Endodermal cell (in vitro differentiated cells): ENCODE results near the gene CDH15. TPM values are rescaled to one million over a fixed set of nuclear protein-coding genes. Genes with fewer than 3 reads are reported as not detected.
"Not testable (repeated sequence)": the region's sequence is repeated elsewhere in the genome, so short reads cannot be mapped to it uniquely, and the experiment has no call there.

Experiments
- DNase-seq: peaks from one replicate; pipeline ENCODE4 v3.0.0-alpha.2; 2017
- H3K27ac ChIP-seq: 2 replicates; pipeline ENCODE4 v1.5.1; 2013; ENCODE audit warnings: mild to moderate bottlenecking, low read depth, low read length, moderate library complexity
- H3K27me3 ChIP-seq: 2 replicates; pipeline ENCODE4 v1.6.1; 2013; ENCODE audit warnings: mild to moderate bottlenecking, low read length, moderate library complexity; ENCODE audit not compliant: insufficient read depth, control insufficient read depth, poor library complexity, severe bottlenecking
- H3K36me3 ChIP-seq: 2 replicates; pipeline ENCODE4 v1.7.0; 2013; ENCODE audit warnings: mild to moderate bottlenecking, low read length, moderate library complexity; ENCODE audit not compliant: control insufficient read depth, insufficient read depth
- H3K4me1 ChIP-seq: one replicate; pipeline ENCODE4 v1.7.0; 2013; ENCODE audit warnings: low read length; ENCODE audit not compliant: control insufficient read depth, insufficient read depth
- H3K4me3 ChIP-seq: 2 replicates; pipeline ENCODE4 v1.5.1; 2013; ENCODE audit warnings: mild to moderate bottlenecking, low read length, moderate library complexity
- H3K9ac ChIP-seq: 2 replicates; pipeline ENCODE4 v1.6.1; 2013; ENCODE audit warnings: mild to moderate bottlenecking, low read length, moderate library complexity; ENCODE audit not compliant: poor library complexity, severe bottlenecking; ENCODE audit errors: extremely low read depth
- H3K9me3 ChIP-seq: 2 replicates; pipeline ENCODE4 v1.6.1; 2013; ENCODE audit warnings: mild to moderate bottlenecking, low read length, moderate library complexity; ENCODE audit not compliant: control insufficient read depth
- H3K27ac Mint-ChIP-seq: 2 replicates; pipeline ENCODE4 v1.8.0; 2020; ENCODE audit warnings: mixed read lengths
- H3K27me3 Mint-ChIP-seq: 2 replicates; pipeline ENCODE4 v1.8.0; 2021; ENCODE audit warnings: mild to moderate bottlenecking, mixed read lengths; ENCODE audit not compliant: insufficient read depth
- H3K36me3 Mint-ChIP-seq: 2 replicates; pipeline ENCODE4 v1.8.0; 2020; ENCODE audit warnings: low read depth, mixed read lengths
- H3K4me1 Mint-ChIP-seq: 2 replicates; pipeline ENCODE4 v1.8.0; 2020; ENCODE audit warnings: mixed read lengths
- H3K4me3 Mint-ChIP-seq: 2 replicates; pipeline ENCODE4 v1.8.0; 2020; ENCODE audit warnings: mild to moderate bottlenecking, moderate library complexity, mixed read lengths
- H3K9me3 Mint-ChIP-seq: 2 replicates; pipeline ENCODE4 v1.8.0; 2020; ENCODE audit warnings: mild to moderate bottlenecking, mixed read lengths
- CTCF ChIP-seq: fragments of 200-600 bp; sonication (generic); conservative IDR thresholded peaks from 2 replicates; pipeline ENCODE4 v1.5.0; 2021; ENCODE audit warnings: antibody characterized with exemption, mild to moderate bottlenecking
- WGBS, 2 experiments: methylation state at CpG; one replicate each; pipeline versions ENCODE4 v1.1.5 to v1.1.7; 2013; ENCODE audit warnings: missing lambda C conversion rate in 2 of 2, mixed read lengths in 1 of 2; ENCODE audit not compliant: insufficient coverage in 1 of 2, insufficient read length in 1 of 2; 5-methylcytosine and 5-hydroxymethylcytosine counted together
- total RNA-seq, 2 donors: library from RNA; stranded (reverse); fragmentation: NEBNext Ultra II Directional in 1 of 2; extraction: Animal tissue kit (Norgen Biotek cat#: 25700) in 1 of 2; gene quantifications; 2 replicates in 1 of 2; 3 replicates in 1 of 2; pipeline ENCODE4 v1.2.1, GENCODE V29; 2021

The CDH15 gene
- total RNA-seq, 2 donors from 2014 or later: 0.11 to 0.15 TPM

DNA sequence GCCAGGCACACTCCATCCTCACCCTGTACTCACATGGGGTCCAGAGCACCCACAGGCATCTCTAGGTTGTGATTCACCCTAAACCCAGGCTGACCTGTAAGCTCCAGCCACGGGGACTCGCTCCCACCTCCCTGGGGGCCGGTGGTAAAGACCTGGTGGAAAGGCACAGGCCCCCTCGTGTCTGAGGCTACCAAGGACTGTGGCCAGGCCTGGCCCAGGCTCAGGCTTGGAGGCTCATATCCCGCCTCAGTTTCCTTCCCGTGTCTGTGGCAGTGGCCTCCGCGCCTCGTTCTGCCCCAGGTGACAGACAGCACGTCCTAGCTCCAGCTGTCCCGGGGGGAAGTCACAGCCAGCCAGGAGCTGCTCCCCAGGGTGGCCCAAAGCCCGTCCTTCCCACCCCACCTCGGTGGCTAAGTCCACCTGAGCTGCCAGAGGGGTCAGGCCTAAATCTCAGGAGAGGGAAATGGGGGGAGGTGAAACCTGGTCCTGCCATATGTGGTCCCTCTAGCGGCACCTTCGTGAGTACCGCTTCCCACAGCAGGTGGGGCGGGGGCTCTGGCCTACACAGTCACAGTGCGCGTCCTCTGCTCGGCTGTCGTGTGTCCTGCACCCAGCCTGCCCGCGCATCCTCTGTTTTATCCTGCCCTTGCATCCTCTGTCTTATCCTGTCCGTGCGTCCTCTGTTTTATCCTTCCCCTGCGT is 12.6 kb downstream of the CDH15 start:
- Mint-ChIP-seq H3K27ac (no peak overlapping the region), H3K36me3 (no peaks in the 10 kb centered on the region), H3K27me3 (peaks cover 9% of the 10 kb centered on the region), H3K4me1 (no peaks in the 10 kb centered on the region), H3K4me3 (no peak overlapping the region), H3K9me3 (no peaks in the 10 kb centered on the region)
- Histone ChIP-seq H3K9ac (no peak overlapping the region), H3K4me3 (no peak overlapping the region), H3K36me3 (no peaks in the 10 kb centered on the region), H3K4me1 (no peaks in the 10 kb centered on the region), H3K9me3 (no peaks in the 10 kb centered on the region), H3K27ac (no peak overlapping the region), H3K27me3 (peaks cover 5% of the 10 kb centered on the region)
- no peak for DNase-seq
- no peak for TF ChIP-seq CTCF
- WGBS, 2 experiments: 86 to 87% methylated on average over 18 to 26 of the region's 26 CpGs

- peaks cover 10% of the 10 kb centered on the region for H3K27me3 ChIP-seq
Observed at GRCh38 chr16:89184677-89184932, 13.1 kb downstream of the CDH15 start.

DNA sequence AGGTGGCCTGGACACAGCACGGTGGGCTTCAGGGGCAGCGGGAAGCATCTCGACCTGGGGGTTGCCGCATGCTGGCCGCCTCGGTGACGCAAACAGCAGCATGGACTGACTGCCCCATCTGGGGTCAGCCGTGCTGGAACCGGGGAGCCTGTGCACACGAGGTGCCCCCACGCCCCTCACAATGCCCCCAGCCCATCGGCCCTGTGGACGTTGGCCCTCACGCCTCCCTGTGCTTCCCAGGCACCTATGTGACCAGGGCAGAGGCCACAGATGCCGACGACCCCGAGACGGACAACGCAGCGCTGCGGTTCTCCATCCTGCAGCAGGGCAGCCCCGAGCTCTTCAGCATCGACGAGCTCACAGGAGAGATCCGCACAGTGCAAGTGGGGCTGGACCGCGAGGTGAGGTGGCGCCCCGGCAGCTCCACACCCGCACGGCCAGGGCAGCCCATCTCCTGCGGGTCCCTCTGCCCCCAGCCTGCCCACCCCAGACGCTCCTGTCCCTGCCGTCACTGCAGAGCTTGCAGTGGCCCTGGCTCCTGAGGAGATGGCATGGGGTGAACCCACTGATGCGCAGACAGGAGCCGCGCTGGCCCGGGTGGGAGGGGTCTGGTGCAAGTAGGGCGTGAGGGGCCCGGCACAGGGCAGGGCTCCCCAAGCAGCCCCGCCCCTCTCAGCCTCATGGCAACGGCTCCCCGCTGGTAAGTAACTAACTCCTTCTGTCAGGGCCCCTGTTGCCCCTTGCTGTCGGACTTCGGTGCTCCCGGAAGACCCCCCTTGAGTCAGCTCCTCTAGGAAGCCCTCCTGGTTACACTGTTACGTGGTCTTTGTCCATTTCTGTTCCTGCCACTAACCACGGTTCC is 13.6 kb downstream of the CDH15 start:
- Mint-ChIP-seq H3K4me1 (no peaks in the 10 kb centered on the region), H3K27ac (no peak overlapping the region), H3K36me3 (no peaks in the 10 kb centered on the region), H3K27me3 (peaks cover 14% of the 10 kb centered on the region), H3K9me3 (no peaks in the 10 kb centered on the region), H3K4me3 (no peak overlapping the region)
- H3K9me3 ChIP-seq: no peaks in the 10 kb centered on the region
- no peak overlapping the region for H3K27ac ChIP-seq
- H3K4me1 ChIP-seq: no peaks in the 10 kb centered on the region
- H3K4me3 ChIP-seq: no peak overlapping the region
- TF ChIP-seq CTCF: no peak
- H3K36me3 ChIP-seq: no peaks in the 10 kb centered on the region
- peak; percentile 56 for DNase-seq
- 89 to 94% methylated on average over 30 to 48 of the region's 48 CpGs for WGBS, 2 experiments
- peaks cover 16% of the 10 kb centered on the region for H3K27me3 ChIP-seq
- no peak overlapping the region for H3K9ac ChIP-seq

More at GRCh38 chr16:89184677-89184932, 13.1 kb downstream of the CDH15 start:
- H3K9ac ChIP-seq: no peak overlapping the region
- H3K4me1 ChIP-seq: no peaks in the 10 kb centered on the region
- no peak overlapping the region for H3K4me3 ChIP-seq
- no peaks in the 10 kb centered on the region for H3K9me3 ChIP-seq
- H3K36me3 ChIP-seq: no peaks in the 10 kb centered on the region
- H3K4me1 Mint-ChIP-seq: no peaks in the 10 kb centered on the region
- H3K27ac Mint-ChIP-seq: no peak overlapping the region
- peaks cover 9% of the 10 kb centered on the region for H3K27me3 Mint-ChIP-seq
- no peak for DNase-seq
- no peaks in the 10 kb centered on the region for H3K36me3 Mint-ChIP-seq
- no peaks in the 10 kb centered on the region for H3K9me3 Mint-ChIP-seq
- no peak overlapping the region for H3K27ac ChIP-seq
- no peak overlapping the region for H3K4me3 Mint-ChIP-seq
- TF ChIP-seq CTCF: no peak
- 86 to 89% methylated on average over 8 to 9 of the region's 9 CpGs for WGBS, 2 experiments

DNA sequence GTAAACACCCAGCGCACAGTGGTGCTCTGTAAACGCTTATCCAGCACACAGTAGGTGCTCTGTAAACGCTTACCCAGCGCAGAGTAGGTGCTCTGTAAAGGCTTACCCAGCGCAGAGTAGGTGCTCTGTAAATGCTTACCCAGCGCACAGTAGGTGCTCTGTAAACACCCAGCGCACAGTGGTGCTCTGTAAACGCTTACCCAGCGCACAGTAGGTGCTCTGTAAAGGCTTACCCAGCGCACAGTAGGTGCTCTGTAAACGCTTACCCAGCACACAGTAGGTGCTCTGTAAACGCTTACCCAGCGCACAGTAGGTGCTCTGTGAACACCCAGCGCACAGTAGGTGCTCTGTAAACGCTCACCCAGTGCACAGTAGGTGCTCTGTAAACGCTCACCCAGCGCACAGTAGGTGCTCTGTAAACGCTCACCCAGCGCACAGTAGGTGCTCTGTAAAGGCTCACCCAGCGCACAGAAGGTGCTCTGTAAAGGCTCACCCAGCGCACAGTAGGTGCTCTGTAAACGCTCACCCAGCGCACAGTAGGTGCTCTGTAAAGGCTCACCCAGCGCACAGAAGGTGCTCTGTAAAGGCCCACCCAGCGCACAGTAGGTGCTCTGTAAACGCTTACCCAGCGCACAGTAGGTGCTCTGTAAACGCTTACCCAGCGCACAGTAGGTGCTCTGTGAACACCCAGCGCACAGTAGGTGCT is 14.5 kb downstream of the CDH15 start:
- H3K27me3 ChIP-seq: peaks cover 24% of the 10 kb centered on the region
- not testable (repeated sequence) for H3K4me3 ChIP-seq, H3K4me1 Mint-ChIP-seq, H3K36me3 ChIP-seq, H3K4me3 Mint-ChIP-seq, H3K9me3 ChIP-seq, H3K36me3 Mint-ChIP-seq, DNase-seq, H3K27ac ChIP-seq, H3K27ac Mint-ChIP-seq, H3K9me3 Mint-ChIP-seq, H3K4me1 ChIP-seq, H3K9ac ChIP-seq
- H3K27me3 Mint-ChIP-seq: peaks cover 19% of the 10 kb centered on the region
- 87 to 93% methylated on average over 22 to 30 of the region's 30 CpGs for WGBS, 2 experiments
